Mucosa of descending colon (tissue), 3 donors: ENCODE results near the gene TOGARAM2. TPM values are rescaled to one million over a fixed set of nuclear protein-coding genes. Genes with fewer than 3 reads are reported as not detected.
A peak's percentile ranks its signal among the peaks of the same experiment; 100 is the strongest.

Experiments used
- ATAC-seq: fragments of 200-7000 bp; cut with Tn5 transposase; one replicate; pipeline ENCODE4 v1.9.1; 2020; ENCODE audit warnings: mild to moderate bottlenecking, moderate library complexity
- DNase-seq, 3 donors: peaks; one replicate each; pipeline ENCODE4 v3.0.0-alpha.2; 2020
- H3K36me3 ChIP-seq: fragments of 200-600 bp; one replicate; pipeline ENCODE4 v1.8.0; 2021; ENCODE audit warnings: low read depth, mild to moderate bottlenecking
- H3K4me1 ChIP-seq: fragments of 200-600 bp; one replicate; pipeline ENCODE4 v1.8.0; 2021; ENCODE audit warnings: low read depth, mild to moderate bottlenecking
- H3K4me3 ChIP-seq: fragments of 200-600 bp; one replicate; pipeline ENCODE4 v1.8.0; 2021; ENCODE audit warnings: mild to moderate bottlenecking
- H3K9me3 ChIP-seq: fragments of 200-600 bp; one replicate; pipeline ENCODE4 v1.8.0; 2021; ENCODE audit warnings: mild to moderate bottlenecking
- CTCF ChIP-seq: fragments of 200-600 bp; IDR thresholded peaks from one replicate; pipeline ENCODE4 v1.8.0; 2022; ENCODE audit warnings: antibody characterized with exemption, mild to moderate bottlenecking
- intact Hi-C, 2 donors: fragments of 100-400 bp; cut with DNase I in 1 of 2; cut with micrococcal nuclease in 1 of 2; formaldehyde crosslinking; loops; one replicate each; pipeline versions ENCODE4 v1.11.0 to v1.11.1; 2022; cut with DNase I, micrococcal nuclease
- long read RNA-seq, 2 donors: library from polyadenylated mRNA; unstranded; transcript quantifications; one replicate each; pipeline ENCODE4 v2.0.0, GENCODE V29; 2019 to 2021
- total RNA-seq, 3 donors: library from RNA; stranded (reverse); fragmentation: NEBNext Ultra II Directional in 2 of 3; extraction: Animal tissue kit (Norgen Biotek cat#: 25700) in 2 of 3; gene quantifications; one replicate each; pipeline versions ENCODE4 v1.2.1 to v1.2.4, GENCODE V29; 2021 to 2023
- donor health status: DM: no; HTN: no; CAD: no; lungs with moderate emphysema.
- donor health status: DM: no; HTN: no; CAD: no.
- donor health status: DM: no; HTN: yes; CAD: no.

The TOGARAM2 gene
- 1 to 10 TPM in 1 of 3 donors, under 1 TPM in 2; 0.58 to 3.2 (median 0.81) TPM for total RNA-seq
- long read RNA-seq, donor 1, partial matches to known transcripts: 0 of 3 reads
- long read RNA-seq, donor 1, other reads (novel, unspliced or antisense): 3 of 3 reads
- long read RNA-seq, donor 2: 0 reads

DNA sequence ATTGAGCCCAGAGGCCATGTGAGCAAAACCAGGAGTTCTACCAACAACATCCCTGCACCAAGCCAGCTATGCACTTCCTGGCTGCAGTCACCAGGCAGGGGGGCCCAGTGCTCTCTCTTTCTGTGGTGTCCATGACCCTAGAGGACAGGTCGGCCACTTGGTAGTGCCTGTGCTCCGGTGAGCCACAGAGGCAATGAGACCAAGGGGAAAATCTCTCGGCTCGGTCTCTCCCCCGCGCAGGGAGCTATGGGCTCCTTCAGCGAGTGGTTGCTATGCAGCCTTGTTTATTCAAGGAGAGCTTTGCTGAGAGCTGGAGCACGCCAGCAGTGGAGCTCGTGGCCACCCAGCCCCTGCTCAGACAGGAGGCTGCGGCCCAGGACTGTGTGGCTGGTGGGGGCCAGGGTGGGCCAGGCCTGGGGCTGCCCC is at the start of gene TOGARAM2:
Gene TOGARAM2 (plus strand): TSS at position 283 of the 426 bp plus-strand sequence. CDS start 13,537 bp downstream, outside the sequence.
- Histone ChIP-seq H3K4me3 (no peak within 1 kb of the TSS), H3K36me3 (no peaks in the 10 kb centered on the region), H3K9me3 (no peaks in the 10 kb centered on the region), H3K4me1 (no peaks in the 10 kb centered on the region)
- ATAC-seq (peak; percentile 58), DNase-seq (peak in 1 of 3 donors; percentile 15)
- no peak for TF ChIP-seq CTCF
- intact Hi-C loops: no loop called here

DNA sequence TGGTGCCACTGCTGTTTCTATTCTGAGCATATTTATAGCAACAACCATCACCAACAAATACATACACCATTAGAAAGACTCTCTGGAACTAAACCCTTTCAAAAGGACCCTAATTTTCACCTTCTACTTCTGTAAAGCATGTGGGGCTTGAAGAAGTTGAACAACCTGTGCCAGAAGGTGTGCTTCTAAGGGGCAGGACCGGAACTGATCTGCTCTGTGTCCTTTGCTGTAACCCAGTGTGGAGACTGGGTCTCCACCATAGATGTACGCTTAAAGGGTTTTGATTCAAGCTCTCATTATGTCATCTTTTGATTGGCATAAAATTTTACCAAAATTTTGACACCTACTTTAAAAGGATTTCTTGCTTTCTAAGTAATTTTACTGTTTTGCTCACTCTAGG is 46.3 kb upstream of the TOGARAM2 start:
- no peak overlapping the region for H3K4me3 ChIP-seq
- no peaks in the 10 kb centered on the region for H3K9me3 ChIP-seq
- DNase-seq (no peak), ATAC-seq (no peak)
- H3K36me3 ChIP-seq: peaks cover 8% of the 10 kb centered on the region
- intact Hi-C loops: no loop called here
- TF ChIP-seq CTCF: no peak
- no peaks in the 10 kb centered on the region for H3K4me1 ChIP-seq

GRCh38 chr2:28941008-28941407 is 40.1 kb upstream of the TOGARAM2 start:
- Histone ChIP-seq H3K36me3 (peaks cover under 1% of the 10 kb centered on the region), H3K4me3 (no peak overlapping the region)
- no peak for ATAC-seq

DNA sequence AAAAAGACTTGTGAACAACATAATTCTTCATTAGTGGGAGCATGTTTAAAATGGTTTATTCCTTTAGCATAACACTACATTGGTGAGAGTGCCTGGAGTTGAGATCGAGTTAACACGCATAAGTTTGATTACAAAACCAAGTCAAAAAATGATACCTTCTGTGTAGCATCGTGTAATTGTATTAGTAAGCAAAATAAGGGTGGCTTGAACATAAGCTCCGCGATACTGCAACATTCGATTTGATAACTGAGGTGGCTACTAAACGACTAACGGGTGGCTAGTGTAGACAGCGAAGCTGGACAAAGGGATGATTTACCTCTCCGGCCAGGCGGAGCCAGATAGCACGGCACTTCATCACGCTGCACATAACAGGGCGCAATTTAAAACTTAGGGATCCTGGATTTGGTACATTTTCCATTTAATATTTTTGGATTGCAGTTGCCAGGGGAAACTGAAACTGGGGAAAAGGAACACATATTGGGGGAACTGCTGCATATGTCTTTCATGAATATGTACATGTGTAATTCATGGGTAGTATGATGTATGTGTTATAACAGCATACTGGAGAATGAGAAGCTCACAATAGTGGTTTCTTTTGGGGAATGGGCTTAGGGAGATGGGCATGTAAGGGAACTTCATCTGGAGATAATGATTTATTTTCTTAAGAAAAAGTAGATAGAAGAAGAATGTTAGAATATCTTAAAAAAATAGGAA is 36.4 kb upstream of the TOGARAM2 start:
- peaks cover 4% of the 10 kb centered on the region for H3K9me3 ChIP-seq
- no peak for TF ChIP-seq CTCF
- intact Hi-C loops: no loop called here
- H3K36me3 ChIP-seq: peaks cover 12% of the 10 kb centered on the region
- H3K4me1 ChIP-seq: no peaks in the 10 kb centered on the region
- no peak for DNase-seq
- H3K4me3 ChIP-seq: no peak overlapping the region
- ATAC-seq: no peak

More at GRCh38 chr2:28941008-28941407, 40.1 kb upstream of the TOGARAM2 start:
- Histone ChIP-seq H3K4me1 (no peaks in the 10 kb centered on the region), H3K9me3 (no peaks in the 10 kb centered on the region)
- intact Hi-C loops: no loop called here
- no peak for DNase-seq
- TF ChIP-seq CTCF: no peak

DNA sequence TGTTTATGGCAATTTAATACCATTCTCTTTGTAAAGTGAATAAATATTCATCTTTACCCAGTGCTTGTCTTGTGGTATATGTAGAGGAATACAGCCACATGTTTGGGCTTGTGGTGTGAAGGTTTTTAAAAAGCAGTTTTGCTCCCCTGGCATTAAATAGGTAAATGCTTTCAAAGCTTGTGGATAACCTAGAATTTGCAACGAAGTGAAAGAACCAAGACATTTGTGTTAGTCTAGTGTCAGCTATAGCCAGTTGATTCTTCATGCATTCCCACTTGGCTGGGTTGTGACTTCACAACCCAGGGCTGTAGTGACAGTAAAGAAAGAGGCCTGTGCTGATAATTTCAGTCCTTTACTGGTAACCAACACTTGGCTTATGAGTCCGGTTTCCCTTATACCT is 32.9 kb upstream of the TOGARAM2 start:
- Histone ChIP-seq H3K9me3 (peaks cover 4% of the 10 kb centered on the region), H3K4me1 (peaks cover 15% of the 10 kb centered on the region), H3K36me3 (peaks cover 12% of the 10 kb centered on the region), H3K4me3 (no peak overlapping the region)
- intact Hi-C loops: no loop called here
- ATAC-seq (no peak), DNase-seq (no peak)
- TF ChIP-seq CTCF: no peak
